Mesendoderm (in vitro differentiated cells): ENCODE measurements around the gene SV2C.
A peak's percentile ranks its signal among the peaks of the same experiment; 100 is the strongest.

Experiments used
- DNase-seq: peaks from one replicate; pipeline ENCODE4 v3.0.0; 2013
- H2AK5ac ChIP-seq: 2 replicates; pipeline ENCODE4 v1.6.1; 2013; ENCODE audit warnings: low read length, inconsistent platforms
- H2BK120ac ChIP-seq: 2 replicates; pipeline ENCODE4 v1.6.1; 2013; ENCODE audit warnings: low read depth, mild to moderate bottlenecking, low read length, moderate library complexity, mixed read lengths
- H2BK15ac ChIP-seq: replicated peaks from 2 replicates; pipeline ENCODE4 v1.6.1; 2013; ENCODE audit warnings: low read depth, mild to moderate bottlenecking, moderate library complexity
- H2BK5ac ChIP-seq: 2 replicates; pipeline ENCODE4 v1.6.1; 2013; ENCODE audit warnings: low read length, inconsistent platforms
- H3K18ac ChIP-seq: 2 replicates; pipeline ENCODE4 v1.6.1; 2013; ENCODE audit warnings: mild to moderate bottlenecking, low read length, mixed read lengths
- H3K23ac ChIP-seq: one replicate; pipeline ENCODE4 v1.6.1; 2013; ENCODE audit warnings: low read length
- H3K27ac ChIP-seq: 2 replicates; pipeline ENCODE4 v1.5.1; 2013; ENCODE audit warnings: low read depth, mild to moderate bottlenecking, inconsistent platforms, low read length, moderate library complexity
- H3K27me3 ChIP-seq: 2 replicates; pipeline ENCODE4 v1.6.1; 2013; ENCODE audit warnings: low read length, control low read depth, mild to moderate bottlenecking, inconsistent platforms; ENCODE audit not compliant: insufficient read depth, poor library complexity
- H3K36me3 ChIP-seq: 2 replicates; pipeline ENCODE4 v1.6.1; 2013; ENCODE audit warnings: low read length, inconsistent platforms; ENCODE audit not compliant: control insufficient read depth, insufficient read depth
- H3K4ac ChIP-seq: one replicate; pipeline ENCODE4 v1.6.1; 2013; ENCODE audit warnings: low read depth, mild to moderate bottlenecking, low read length, moderate library complexity
- H3K4me1 ChIP-seq: 2 replicates; pipeline ENCODE4 v1.6.1; 2013; ENCODE audit warnings: low read depth, low read length, inconsistent platforms; ENCODE audit not compliant: control insufficient read depth
- H3K4me2 ChIP-seq: 2 replicates; pipeline ENCODE4 v1.6.1; 2013; ENCODE audit warnings: low read length
- H3K4me3 ChIP-seq: 2 replicates; pipeline ENCODE4 v1.5.1; 2013; ENCODE audit warnings: mild to moderate bottlenecking, low read length
- H3K56ac ChIP-seq: one replicate; pipeline ENCODE4 v1.6.1; 2013; ENCODE audit warnings: low read length
- H3K79me1 ChIP-seq: 2 replicates; pipeline ENCODE4 v1.6.1; 2013; ENCODE audit warnings: low read length, inconsistent platforms
- H3K79me2 ChIP-seq: 2 replicates; pipeline ENCODE4 v1.6.1; 2013; ENCODE audit warnings: mild to moderate bottlenecking, low read length; ENCODE audit not compliant: control insufficient read depth, insufficient read depth
- H3K9ac ChIP-seq: 2 replicates; pipeline ENCODE4 v1.6.1; 2013; ENCODE audit warnings: low read length, inconsistent platforms
- H4K5ac ChIP-seq: one replicate; pipeline ENCODE4 v1.6.1; 2013; ENCODE audit warnings: low read length
- H4K8ac ChIP-seq: one replicate; pipeline ENCODE4 v1.6.1; 2013; ENCODE audit warnings: low read depth, mild to moderate bottlenecking, control low read depth, low read length, moderate library complexity
- WGBS: extraction: QIAGEN DNeasy Blood & Tissue Kit; methylation state at CpG from one replicate; pipeline ENCODE4 v1.1.7; 2013; ENCODE audit warnings: low lambda C conversion rate, missing lambda C conversion rate; ENCODE audit not compliant: insufficient coverage; ENCODE audit errors: extremely low coverage; 5-methylcytosine and 5-hydroxymethylcytosine counted together

Gene SV2C

DNA sequence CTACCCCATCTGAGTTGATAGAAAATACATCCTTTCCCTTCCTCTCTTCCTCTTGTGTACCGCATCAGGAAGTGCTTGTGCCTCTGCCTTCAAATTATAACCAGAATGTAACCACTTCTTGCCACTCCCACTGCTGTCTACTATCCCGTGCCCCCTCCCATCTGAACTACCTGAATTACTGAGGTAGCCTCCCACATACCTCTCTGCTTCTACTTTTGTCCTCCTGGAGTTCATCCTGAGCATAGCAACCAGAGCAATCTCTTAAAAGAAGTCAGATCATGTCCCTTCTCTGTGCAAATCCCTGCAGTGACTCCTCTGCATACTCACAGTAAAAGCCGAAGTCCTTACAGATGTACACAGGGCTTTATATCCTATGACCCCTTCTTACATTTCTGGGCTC, 23.0 kb downstream of the SV2C start:
- H2AK5ac ChIP-seq, result no peak overlapping the region
- H2BK5ac ChIP-seq, result no peak overlapping the region
- no peak overlapping the region for H3K4ac ChIP-seq
- no peak overlapping the region for H2BK120ac ChIP-seq
- no peaks in the 10 kb centered on the region for H3K36me3 ChIP-seq
- no peak overlapping the region for H3K9ac ChIP-seq
- WGBS, result no CpG with 5 or more reads among the region's 3 CpGs
- no peaks in the 10 kb centered on the region for H3K79me2 ChIP-seq
- H3K4me3 ChIP-seq, result no peak overlapping the region
- H2BK15ac ChIP-seq, result no peak overlapping the region
- no peaks in the 10 kb centered on the region for H3K79me1 ChIP-seq
- peak; percentile 15 for DNase-seq
- H3K23ac ChIP-seq, result no peak overlapping the region
- no peaks in the 10 kb centered on the region for H3K27me3 ChIP-seq
- H3K56ac ChIP-seq, result no peak overlapping the region
- H4K5ac ChIP-seq, result no peak overlapping the region
- H3K4me2 ChIP-seq, result no peak overlapping the region
- no peak overlapping the region for H4K8ac ChIP-seq
- no peaks in the 10 kb centered on the region for H3K4me1 ChIP-seq
- no peak overlapping the region for H3K18ac ChIP-seq
- no peak overlapping the region for H3K27ac ChIP-seq

DNA sequence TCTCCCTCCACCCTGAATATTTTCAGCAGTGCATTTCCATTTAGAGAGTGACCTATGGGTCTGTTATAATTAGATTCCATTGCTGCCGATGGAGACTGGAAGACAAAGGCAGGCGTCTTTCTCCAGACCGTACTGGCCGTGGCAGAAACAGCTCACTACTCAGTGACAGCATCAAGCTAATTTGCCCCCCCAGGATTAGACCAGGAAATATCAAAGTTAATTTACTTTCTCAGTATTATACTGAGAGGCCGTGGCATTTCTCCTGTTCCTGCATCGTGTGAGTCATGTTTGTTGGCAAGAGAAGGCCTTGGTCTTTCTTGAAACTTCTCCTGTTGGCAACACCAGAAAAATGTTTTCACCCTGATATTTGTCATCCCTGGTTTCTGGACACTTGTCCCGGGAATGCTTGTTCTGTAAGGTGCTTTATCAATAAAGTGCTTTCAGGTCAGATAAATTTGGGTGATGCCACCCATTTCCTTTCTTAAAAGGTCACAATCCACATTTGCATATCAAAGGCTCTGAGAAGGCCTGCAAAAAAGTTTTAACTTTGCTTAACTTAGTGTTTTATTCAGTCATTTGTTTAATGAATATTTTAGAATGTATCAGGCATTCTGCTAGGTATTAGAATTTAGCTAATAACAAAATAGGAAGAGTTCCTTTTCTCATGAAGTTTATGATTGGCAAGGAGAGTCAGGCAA, 28.4 kb downstream of the SV2C start:
- no peak overlapping the region for H3K56ac ChIP-seq
- no peaks in the 10 kb centered on the region for H3K79me2 ChIP-seq
- no peak for DNase-seq
- H2BK5ac ChIP-seq, result no peak overlapping the region
- H3K27ac ChIP-seq, result no peak overlapping the region
- no peak overlapping the region for H3K4me3 ChIP-seq
- no peak overlapping the region for H4K5ac ChIP-seq
- no peak overlapping the region for H2AK5ac ChIP-seq
- H3K4ac ChIP-seq, result no peak overlapping the region
- no peak overlapping the region for H4K8ac ChIP-seq
- H3K4me2 ChIP-seq, result no peak overlapping the region
- H3K79me1 ChIP-seq, result no peaks in the 10 kb centered on the region
- no peak overlapping the region for H2BK120ac ChIP-seq
- no peak overlapping the region for H3K23ac ChIP-seq
- WGBS, result no CpG with 5 or more reads among the region's 7 CpGs
- H3K4me1 ChIP-seq, result no peaks in the 10 kb centered on the region
- H3K9ac ChIP-seq, result no peak overlapping the region
- H3K27me3 ChIP-seq, result no peaks in the 10 kb centered on the region
- H3K36me3 ChIP-seq, result no peaks in the 10 kb centered on the region
- H3K18ac ChIP-seq, result no peak overlapping the region
- no peak overlapping the region for H2BK15ac ChIP-seq

DNA sequence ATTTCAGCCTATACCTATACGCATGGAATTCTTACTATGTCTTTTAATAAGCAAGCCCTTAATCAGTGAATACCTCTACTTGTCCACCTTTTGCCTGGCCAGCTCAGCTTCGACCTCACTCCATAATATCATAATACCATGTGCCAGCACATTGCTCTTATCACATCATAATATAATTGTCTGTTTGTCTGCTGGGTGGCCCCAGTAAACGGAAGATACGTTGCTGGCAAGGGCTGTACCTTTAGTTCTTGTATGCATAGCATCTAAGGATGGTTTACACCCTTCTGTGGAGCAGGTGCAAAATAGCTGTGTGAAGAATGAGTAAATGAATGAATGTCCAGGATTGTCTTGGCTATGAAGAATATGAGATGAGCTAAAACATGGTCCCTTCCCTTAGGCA, 29.9 kb downstream of the SV2C start:
- Histone ChIP-seq H3K9ac (no peak overlapping the region), H3K79me2 (no peaks in the 10 kb centered on the region), H2BK15ac (no peak overlapping the region), H4K8ac (no peak overlapping the region), H3K4me3 (no peak overlapping the region), H2BK5ac (no peak overlapping the region), H2AK5ac (no peak overlapping the region), H3K27me3 (no peaks in the 10 kb centered on the region), H3K4ac (no peak overlapping the region), H3K4me2 (no peak overlapping the region), H3K56ac (no peak overlapping the region), H4K5ac (no peak overlapping the region), H3K4me1 (no peaks in the 10 kb centered on the region), H3K79me1 (no peaks in the 10 kb centered on the region), H2BK120ac (no peak overlapping the region), H3K18ac (no peak overlapping the region), H3K27ac (no peak overlapping the region), H3K23ac (no peak overlapping the region), H3K36me3 (no peaks in the 10 kb centered on the region)
- no peak for DNase-seq
- whole genome bisulfite sequencing, result no CpG with 5 or more reads among the region's 4 CpGs

DNA sequence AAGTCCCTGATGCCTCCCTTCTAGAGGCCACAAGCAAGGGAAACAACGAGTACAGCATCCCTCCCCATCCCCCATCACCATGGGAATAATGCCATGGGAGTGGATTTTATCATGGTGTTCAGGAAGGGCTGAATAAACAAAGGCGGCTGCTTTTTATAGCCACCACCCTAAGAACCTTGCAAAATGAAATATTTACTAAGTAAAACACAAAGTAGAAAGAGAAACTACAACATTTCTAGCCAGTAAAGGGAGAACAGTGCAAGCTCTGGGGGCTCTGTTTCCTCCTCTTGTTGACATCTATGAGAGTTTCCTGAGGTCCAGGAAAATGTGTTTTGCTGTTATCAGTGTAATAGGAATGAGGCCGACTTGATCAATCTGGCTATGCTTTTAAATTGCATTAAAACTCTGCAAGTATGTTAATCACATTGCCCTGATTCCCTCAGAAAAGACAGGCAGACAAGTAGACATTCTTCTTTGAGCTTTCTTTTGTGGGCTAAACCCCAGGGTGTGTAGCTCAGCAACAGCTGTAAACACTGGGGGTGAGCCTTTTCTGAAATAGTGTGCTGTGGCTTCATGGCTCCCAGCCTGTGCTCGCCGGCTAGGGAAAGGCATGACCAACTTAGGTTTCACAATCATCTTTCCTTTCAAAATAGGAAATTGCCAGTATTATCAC, 31.1 kb downstream of the SV2C start:
- H3K79me2 ChIP-seq, result no peaks in the 10 kb centered on the region
- H3K4me3 ChIP-seq, result no peak overlapping the region
- H3K27ac ChIP-seq, result no peak overlapping the region
- H3K56ac ChIP-seq, result no peak overlapping the region
- peak; percentile 6 for DNase-seq
- H2BK120ac ChIP-seq, result no peak overlapping the region
- H3K4me1 ChIP-seq, result no peaks in the 10 kb centered on the region
- H2AK5ac ChIP-seq, result no peak overlapping the region
- no peak overlapping the region for H3K4me2 ChIP-seq
- H3K27me3 ChIP-seq, result no peaks in the 10 kb centered on the region
- no peak overlapping the region for H3K18ac ChIP-seq
- no peak overlapping the region for H2BK15ac ChIP-seq
- H3K23ac ChIP-seq, result no peak overlapping the region
- H3K79me1 ChIP-seq, result no peaks in the 10 kb centered on the region
- H4K8ac ChIP-seq, result no peak overlapping the region
- H3K4ac ChIP-seq, result no peak overlapping the region
- H4K5ac ChIP-seq, result no peak overlapping the region
- no peak overlapping the region for H3K9ac ChIP-seq
- no peak overlapping the region for H2BK5ac ChIP-seq
- WGBS, result no CpG with 5 or more reads among the region's 5 CpGs
- no peaks in the 10 kb centered on the region for H3K36me3 ChIP-seq

DNA sequence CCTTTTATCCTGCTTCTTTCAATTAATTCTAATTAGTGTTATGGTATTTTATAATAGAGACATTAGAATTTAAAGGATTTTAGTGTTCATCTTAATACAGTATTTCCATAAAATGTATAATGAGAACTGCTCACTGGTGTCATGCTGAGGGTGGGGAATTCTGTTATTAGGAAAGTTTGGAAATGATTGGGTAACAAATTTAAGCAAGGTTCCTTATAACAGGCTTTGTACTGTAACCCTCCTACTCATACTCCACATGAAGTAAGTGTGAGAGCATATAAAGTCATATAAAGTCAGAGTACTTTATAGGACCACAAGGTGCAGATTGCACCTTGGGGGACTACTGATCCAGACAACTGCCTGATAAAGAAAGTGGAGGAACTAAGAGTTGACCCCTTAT, 42.2 kb downstream of the SV2C start:
- no peak overlapping the region for H3K56ac ChIP-seq
- no peak overlapping the region for H2BK5ac ChIP-seq
- H2BK15ac ChIP-seq, result no peak overlapping the region
- H3K79me2 ChIP-seq, result no peaks in the 10 kb centered on the region
- H3K23ac ChIP-seq, result no peak overlapping the region
- no peak overlapping the region for H3K27ac ChIP-seq
- no peak overlapping the region for H2AK5ac ChIP-seq
- H3K4me1 ChIP-seq, result no peaks in the 10 kb centered on the region
- no peak overlapping the region for H3K9ac ChIP-seq
- no peak overlapping the region for H3K4me3 ChIP-seq
- no peak overlapping the region for H4K8ac ChIP-seq
- H3K36me3 ChIP-seq, result no peaks in the 10 kb centered on the region
- no peak overlapping the region for H3K4me2 ChIP-seq
- H2BK120ac ChIP-seq, result no peak overlapping the region
- no peak overlapping the region for H3K4ac ChIP-seq
- no peaks in the 10 kb centered on the region for H3K27me3 ChIP-seq
- no peaks in the 10 kb centered on the region for H3K79me1 ChIP-seq
- H4K5ac ChIP-seq, result no peak overlapping the region
- DNase-seq, result no peak
- no peak overlapping the region for H3K18ac ChIP-seq

DNA sequence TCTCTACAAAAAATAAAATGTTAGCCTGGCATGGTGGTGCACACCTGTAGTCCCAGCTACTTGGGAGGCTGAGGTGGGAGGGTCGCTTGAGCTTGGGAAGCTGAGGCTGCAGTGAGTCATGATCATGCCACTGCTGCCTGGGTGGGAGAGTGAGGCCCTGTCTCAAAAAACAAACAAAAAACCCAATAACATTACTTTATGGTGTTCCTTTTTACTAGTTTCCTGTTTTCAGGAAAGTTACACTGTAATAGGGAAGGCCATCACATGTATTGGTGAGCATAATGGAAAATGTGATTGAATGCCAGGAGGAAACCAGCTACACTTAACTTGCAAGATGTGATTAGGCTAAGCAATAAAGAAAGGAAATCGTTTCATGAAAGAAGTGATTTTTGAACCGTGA, 42.7 kb downstream of the SV2C start:
- no peak overlapping the region for H3K23ac ChIP-seq
- H3K36me3 ChIP-seq, result no peaks in the 10 kb centered on the region
- H3K18ac ChIP-seq, result no peak overlapping the region
- H2BK120ac ChIP-seq, result no peak overlapping the region
- H3K79me2 ChIP-seq, result no peaks in the 10 kb centered on the region
- no peak overlapping the region for H3K4me2 ChIP-seq
- no peaks in the 10 kb centered on the region for H3K79me1 ChIP-seq
- H3K4me1 ChIP-seq, result no peaks in the 10 kb centered on the region
- H3K27me3 ChIP-seq, result no peaks in the 10 kb centered on the region
- no peak overlapping the region for H3K9ac ChIP-seq
- H2AK5ac ChIP-seq, result no peak overlapping the region
- H2BK15ac ChIP-seq, result no peak overlapping the region
- no peak for DNase-seq
- no peak overlapping the region for H3K56ac ChIP-seq
- no peak overlapping the region for H4K5ac ChIP-seq
- no peak overlapping the region for H4K8ac ChIP-seq
- no peak overlapping the region for H3K4ac ChIP-seq
- no peak overlapping the region for H3K27ac ChIP-seq
- H2BK5ac ChIP-seq, result no peak overlapping the region
- no peak overlapping the region for H3K4me3 ChIP-seq
- WGBS, result no CpG with 5 or more reads among the region's 3 CpGs
